Esophagus squamous epithelium (tissue), 4 donors: ENCODE measurements around the gene RPP21.

Experiments used
- CTCF ChIP-seq, 6 experiments: fragments of 450-650 bp in 4 of 6; fragments of 200-600 bp in 2 of 6; sonication (generic) in 2 of 6; IDR thresholded peaks; one replicate each; pipeline ENCODE4 v1.5.1; 2016 to 2019; ENCODE audit warnings: antibody characterized with exemption in 6 of 6, mild to moderate bottlenecking in 4 of 6, moderate library complexity in 4 of 6
- POLR2A ChIP-seq, 4 donors: fragments of 450-650 bp; IDR thresholded peaks; one replicate each; pipeline ENCODE4 v1.6.1; 2017; ENCODE audit warnings: antibody characterized with exemption in 4 of 4, mild to moderate bottlenecking in 4 of 4, moderate library complexity in 3 of 4

DNA sequence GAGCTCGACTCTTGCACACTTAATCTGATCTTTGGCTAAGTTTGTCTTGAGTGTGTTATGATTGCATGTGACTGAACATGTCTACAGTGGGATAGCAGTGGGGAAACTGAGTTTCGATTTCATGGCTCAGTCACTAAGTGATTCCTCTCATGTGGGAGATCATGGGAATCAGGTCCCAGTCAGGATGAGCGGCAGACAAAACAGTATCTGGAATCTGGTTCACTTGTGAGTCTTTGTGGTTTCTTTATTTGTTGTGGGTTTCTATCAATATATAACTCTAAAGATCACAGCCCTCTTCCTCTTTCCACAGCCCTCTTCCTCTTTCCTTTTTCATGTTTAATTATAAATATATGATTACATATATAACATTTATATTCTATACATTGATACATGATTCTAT lies 4.0 kb downstream of the RPP21 start:
- no peak for TF ChIP-seq CTCF (IDR thresholded peaks at IDR 0.05)
- TF ChIP-seq POLR2A (IDR thresholded peaks at IDR 0.05): no peak
